ENCODE results near the gene CEP41. TPM values are rescaled to one million over a fixed set of nuclear protein-coding genes. Genes with fewer than 3 reads are reported as not detected.

The CEP41 gene
- total and polyA plus RNA-seq, 8 donors, result 12.4 to 34.2 (median 28.6) TPM

- H3K36me3 ChIP-seq, result no peaks in the 10 kb centered on the region
- intact Hi-C loops (cut with DNase I), result no loop called here
- no peak overlapping the region for H3K4me3 ChIP-seq
- H3K4me1 ChIP-seq, result no peaks in the 10 kb centered on the region
- H3K9me3 ChIP-seq, result peaks cover 0 to 7% of the 10 kb centered on the region in 2 donors
- no peak for DNase-seq
- H3K27me3 ChIP-seq, result no peaks in the 10 kb centered on the region
- H3K27ac ChIP-seq, result no peak overlapping the region
- TF ChIP-seq CTCF (IDR thresholded peaks at IDR 0.05), result no peak
- ATAC-seq, result no peak
Measured at GRCh38 chr7:130473876-130474275, 33.1 kb upstream of the CEP41 start.

GRCh38 chr7:130473289-130473688 lies 32.5 kb upstream of the CEP41 start:
- Histone ChIP-seq H3K27ac (no peak overlapping the region), H3K36me3 (no peaks in the 10 kb centered on the region)
- ATAC-seq, result no peak

GRCh38 chr7:130471974-130472373 lies 31.2 kb upstream of the CEP41 start:
- no peak overlapping the region for H3K4me3 ChIP-seq
- ATAC-seq (no peak), DNase-seq (no peak)
- H3K36me3 ChIP-seq, result no peaks in the 10 kb centered on the region
- intact Hi-C loops (cut with DNase I), result no loop called here
- no peaks in the 10 kb centered on the region for H3K27me3 ChIP-seq
- no peak for TF ChIP-seq CTCF (IDR thresholded peaks at IDR 0.05)
- H3K9me3 ChIP-seq, result no peaks in the 10 kb centered on the region
- H3K27ac ChIP-seq, result no peak overlapping the region
- H3K4me1 ChIP-seq, result no peaks in the 10 kb centered on the region

More at GRCh38 chr7:130473289-130473688, 32.5 kb upstream of the CEP41 start:
- no peak for DNase-seq
- intact Hi-C loops (cut with DNase I), result no loop called here
- H3K27me3 ChIP-seq, result no peaks in the 10 kb centered on the region
- no peak for TF ChIP-seq CTCF (IDR thresholded peaks at IDR 0.05)
- H3K4me1 ChIP-seq, result no peaks in the 10 kb centered on the region
- peaks cover 0 to 5% of the 10 kb centered on the region in 2 donors for H3K9me3 ChIP-seq
- no peak overlapping the region for H3K4me3 ChIP-seq

GRCh38 chr7:130468612-130469011 lies 27.8 kb upstream of the CEP41 start:
- H3K27ac ChIP-seq, result no peak overlapping the region
- TF ChIP-seq CTCF (IDR thresholded peaks at IDR 0.05), result no peak
- intact Hi-C loops (cut with DNase I), result no loop called here
- DNase-seq (no peak), ATAC-seq (no peak)
- no peaks in the 10 kb centered on the region for H3K36me3 ChIP-seq
- H3K27me3 ChIP-seq, result no peaks in the 10 kb centered on the region
- H3K4me3 ChIP-seq, result no peak overlapping the region
- no peaks in the 10 kb centered on the region for H3K4me1 ChIP-seq
- no peaks in the 10 kb centered on the region for H3K9me3 ChIP-seq

GRCh38 chr7:130463553-130464434 lies 23.0 kb upstream of the CEP41 start:
- no peak for ATAC-seq
- no peak for TF ChIP-seq CTCF (IDR thresholded peaks at IDR 0.05)
- Histone ChIP-seq H3K27me3 (no peaks in the 10 kb centered on the region), H3K9me3 (peaks cover 0 to 11% of the 10 kb centered on the region in 2 donors), H3K4me1 (no peaks in the 10 kb centered on the region), H3K36me3 (no peaks in the 10 kb centered on the region), H3K27ac (no peak overlapping the region), H3K4me3 (no peak overlapping the region)
- intact Hi-C loops (cut with DNase I), result no loop called here
- no peak for DNase-seq

Measured in left lung (tissue), 10 donors.